GM12875 (cell line): ENCODE data around the gene PPT2.

Experiments used
- H3K4me3 ChIP-seq: one replicate; pipeline ENCODE4 v1.5.1; 2011; ENCODE audit warnings: low read depth, low read length, control low read depth
- CTCF ChIP-seq: IDR thresholded peaks from 2 replicates; pipeline ENCODE4 v1.5.1; 2011; ENCODE audit warnings: low read depth, mild to moderate bottlenecking, control low read depth, inconsistent platforms, low read length, moderate library complexity, borderline replicate concordance; ENCODE audit not compliant: insufficient read depth

PPT2 gene

GRCh38 chr6:32177183-32177787 lies 23.3 kb downstream of the PPT2 start:
- no peak for TF ChIP-seq CTCF
- H3K4me3 ChIP-seq = peak overlapping the region; percentile 51

DNA sequence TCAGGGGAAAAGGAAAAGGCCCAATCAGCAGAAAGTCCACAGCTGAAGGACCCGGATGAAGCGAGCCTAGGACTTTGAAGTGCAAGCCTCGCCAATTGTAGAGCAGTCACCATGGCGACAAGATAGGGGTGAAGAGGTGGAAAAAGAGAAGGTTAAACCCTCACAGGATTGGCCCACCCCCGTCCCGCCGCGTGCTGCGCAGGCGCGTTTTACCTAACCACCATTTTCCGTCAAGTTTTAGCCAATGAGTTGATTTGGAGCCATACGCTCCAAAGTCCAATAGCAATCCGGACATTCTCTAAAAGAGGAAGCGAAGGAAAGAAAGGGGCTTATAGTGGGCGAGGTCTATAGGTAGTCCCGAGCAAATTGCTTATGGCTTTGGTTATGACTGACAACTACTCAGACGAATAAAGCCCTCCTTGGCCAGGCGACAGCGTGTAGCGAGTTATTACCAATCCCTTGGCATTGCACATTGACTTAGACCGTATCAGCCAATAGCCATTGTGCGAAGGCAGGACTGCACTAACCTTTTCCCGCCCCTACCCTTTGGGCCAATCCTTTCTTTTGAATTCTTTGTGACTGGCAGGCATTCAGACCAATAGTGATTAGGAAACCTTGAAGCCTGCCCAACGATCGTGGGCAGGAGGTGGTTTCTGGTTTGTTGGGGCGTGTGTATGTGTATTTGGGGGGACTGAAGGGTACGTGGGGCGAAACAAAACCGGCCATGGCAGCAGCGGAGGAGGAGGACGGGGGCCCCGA lies 24.0 kb downstream of the PPT2 start, which contains the start of gene RNF5:
RNF5 (plus strand) TSS at position 618 of the 759 bp plus-strand sequence; CDS start at position 725, 107 bp downstream.
- no peak for TF ChIP-seq CTCF
- H3K4me3 ChIP-seq = peak within 1 kb of the TSS; percentile 52

DNA sequence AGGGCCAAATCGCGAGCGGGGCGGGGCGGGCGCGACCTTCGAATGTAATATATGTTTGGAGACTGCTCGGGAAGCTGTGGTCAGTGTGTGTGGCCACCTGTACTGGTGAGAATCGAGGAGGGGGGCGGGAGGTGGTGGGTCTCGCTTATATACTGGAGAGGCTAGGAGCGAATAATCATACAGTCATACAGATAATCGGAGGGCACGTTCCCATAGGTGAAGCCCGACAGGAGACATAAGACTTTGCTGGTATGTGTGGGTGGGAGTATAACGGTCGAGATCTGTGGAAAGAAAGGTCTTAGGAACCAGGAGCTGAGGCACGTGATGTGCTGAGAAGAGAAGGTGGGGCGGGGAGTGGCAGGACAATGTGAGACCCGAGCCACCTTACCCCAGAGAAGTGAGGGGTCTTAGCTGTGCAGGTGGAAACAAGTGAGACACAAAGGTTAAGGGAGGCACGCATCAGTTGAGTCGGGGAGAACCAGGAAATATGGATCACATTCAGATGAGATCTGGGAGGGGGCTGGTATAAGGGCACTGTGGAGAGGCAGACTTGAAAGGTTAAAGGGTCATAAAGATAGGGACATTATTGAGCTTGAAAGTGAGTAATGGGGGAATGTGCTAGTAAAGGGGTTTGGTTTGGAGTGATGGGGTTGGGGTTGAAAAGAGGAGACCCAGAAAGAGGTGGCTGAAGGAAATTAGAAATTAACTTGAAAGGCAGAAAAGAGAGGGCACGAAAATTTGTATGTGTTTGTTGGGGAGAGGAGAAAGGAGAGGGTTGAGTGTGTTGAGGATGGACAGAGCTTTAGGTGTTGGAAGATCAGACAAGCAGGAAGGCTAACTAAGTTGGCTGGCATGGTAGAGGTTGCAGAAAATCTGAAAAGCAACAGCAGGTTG lies 24.9 kb downstream of the PPT2 start:
- TF ChIP-seq CTCF = no peak
- H3K4me3 ChIP-seq = peak overlapping the region; percentile 52

GRCh38 chr6:32179766-32180405 lies 25.9 kb downstream of the PPT2 start:
- TF ChIP-seq CTCF = no peak
- no peak overlapping the region for H3K4me3 ChIP-seq

GRCh38 chr6:32181148-32181702 lies 27.3 kb downstream of the PPT2 start:
- no peak for TF ChIP-seq CTCF
- H3K4me3 ChIP-seq = no peak overlapping the region

DNA sequence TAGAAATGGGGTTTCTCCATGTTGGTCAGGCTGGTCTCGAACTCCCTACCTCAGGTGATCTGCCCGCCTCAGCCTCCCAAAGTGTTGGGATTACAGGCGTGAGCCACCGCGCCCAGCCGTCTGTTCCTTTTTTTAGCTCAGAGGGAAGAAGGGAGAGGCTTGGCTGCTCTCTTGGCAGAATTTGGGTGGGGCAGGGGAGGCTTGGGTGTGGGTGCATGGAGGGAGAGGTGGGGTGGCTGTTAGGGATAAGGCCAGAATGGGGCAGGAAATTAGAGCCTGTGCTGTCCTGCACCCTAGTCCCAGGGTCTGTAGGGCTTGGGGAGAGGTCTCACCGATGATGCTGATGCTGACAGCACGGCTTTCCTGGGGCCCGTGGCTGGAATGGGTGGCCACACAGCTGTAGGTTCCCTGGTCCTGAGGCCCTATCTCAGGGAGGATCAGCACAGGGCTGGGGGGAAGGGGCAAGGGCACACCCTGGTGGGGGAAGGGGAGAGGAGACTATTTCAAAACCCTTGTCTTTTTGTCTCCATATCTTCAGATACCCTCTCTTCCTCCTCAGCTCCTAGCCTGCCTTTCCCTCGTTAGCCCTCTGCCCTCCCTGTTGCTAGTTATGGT lies 28.1 kb downstream of the PPT2 start:
- no peak overlapping the region for H3K4me3 ChIP-seq
- TF ChIP-seq CTCF = no peak
